CD4-positive, alpha-beta memory T cell (primary cell): ENCODE data around the gene TOR2A. TPM values are rescaled to one million over a fixed set of nuclear protein-coding genes. Genes with fewer than 3 reads are reported as not detected.
A peak's percentile ranks its signal among the peaks of the same experiment; 100 is the strongest.

ENCODE experiments used
- CTCF ChIA-PET: fragments of 350-600 bp; sonication (Branson Sonifier 250); formaldehyde crosslinking; loops from one replicate; lab custom pipeline; 2021; ENCODE audit warnings: inconsistent platforms; ENCODE audit not compliant: partially characterized antibody; lab: Charles Lee
- POLR2A ChIA-PET: fragments of 350-600 bp; sonication (Branson Sonifier 250); formaldehyde crosslinking; loops from one replicate; lab custom pipeline; 2021; ENCODE audit not compliant: partially characterized antibody; lab: Charles Lee
- DNase-seq, 5 donors: peaks; one replicate each; pipeline versions ENCODE4 v3.0.0 to v3.0.0-alpha.2; 2020 to 2022; ENCODE audit warnings: mixed read lengths in 1 of 5
- H3K27ac ChIP-seq: one replicate; pipeline ENCODE4 v1.7.0; 2013; ENCODE audit warnings: low read depth, low read length
- H3K27me3 ChIP-seq: 2 replicates; pipeline ENCODE4 v1.7.0; 2013; ENCODE audit warnings: mild to moderate bottlenecking, low read length, moderate library complexity; ENCODE audit not compliant: insufficient read depth
- H3K36me3 ChIP-seq: 2 replicates; pipeline ENCODE4 v1.7.0; 2013; ENCODE audit warnings: mild to moderate bottlenecking, low read length, moderate library complexity; ENCODE audit not compliant: insufficient read depth
- H3K4me1 ChIP-seq: 2 replicates; pipeline ENCODE4 v1.7.0; 2013; ENCODE audit warnings: mild to moderate bottlenecking, low read length, moderate library complexity; ENCODE audit not compliant: insufficient read depth
- H3K4me3 ChIP-seq, 2 donors: one replicate each; pipeline ENCODE4 v1.7.0; 2013; ENCODE audit warnings: low read length in 2 of 2, mild to moderate bottlenecking in 1 of 2
- H3K9me3 ChIP-seq, 2 donors: one replicate each; pipeline ENCODE4 v1.7.0; 2013; ENCODE audit warnings: low read length in 2 of 2, control low read depth in 1 of 2; ENCODE audit not compliant: control insufficient read depth in 1 of 2
- H3K27ac Mint-ChIP-seq, 7 donors: one replicate each; pipeline ENCODE4 v1.8.0; 2020 to 2021; ENCODE audit warnings: mixed read lengths in 7 of 7, mild to moderate bottlenecking in 6 of 7, inconsistent platforms in 3 of 7, moderate library complexity in 3 of 7
- H3K27me3 Mint-ChIP-seq, 2 donors: one replicate each; pipeline ENCODE4 v1.8.0; 2020 to 2021; ENCODE audit warnings: mixed read lengths in 2 of 2
- H3K36me3 Mint-ChIP-seq, 2 donors: one replicate each; pipeline ENCODE4 v1.8.0; 2020 to 2021; ENCODE audit warnings: mixed read lengths in 2 of 2, inconsistent platforms in 1 of 2, mild to moderate bottlenecking in 1 of 2
- H3K4me1 Mint-ChIP-seq, 4 donors: one replicate each; pipeline ENCODE4 v1.8.0; 2020 to 2021; ENCODE audit warnings: mixed read lengths in 4 of 4, mild to moderate bottlenecking in 1 of 4
- H3K4me3 Mint-ChIP-seq, 8 donors: one replicate each; pipeline ENCODE4 v1.8.0; 2020 to 2021; ENCODE audit warnings: mixed read lengths in 8 of 8, mild to moderate bottlenecking in 7 of 8, moderate library complexity in 6 of 8, inconsistent platforms in 3 of 8
- H3K9me3 Mint-ChIP-seq, 8 donors: one replicate each; pipeline ENCODE4 v1.8.0; 2020 to 2021; ENCODE audit warnings: mixed read lengths in 8 of 8, mild to moderate bottlenecking in 5 of 8, inconsistent platforms in 3 of 8, moderate library complexity in 1 of 8
- intact Hi-C: fragments of 100-400 bp; cut with micrococcal nuclease; formaldehyde crosslinking; loops from one replicate; pipeline ENCODE4 v1.15.1; 2023
- polyA plus RNA-seq, 2 donors: library from polyadenylated mRNA; unstranded; fragments of 300-500 nt; fragmentation: Illumina TruSeq; gene quantifications; one replicate each; pipeline ENCODE4 v1.2.3, GENCODE V29; 2021
- total RNA-seq, 2 experiments: library from RNA; stranded (reverse); gene quantifications; one replicate each; pipeline ENCODE4 v1.2.3, GENCODE V29; 2021

Gene TOR2A
- total and polyA plus RNA-seq, 4 experiments from 2014 or later, result 14.3 to 27.1 (median 20.8) TPM

DNA sequence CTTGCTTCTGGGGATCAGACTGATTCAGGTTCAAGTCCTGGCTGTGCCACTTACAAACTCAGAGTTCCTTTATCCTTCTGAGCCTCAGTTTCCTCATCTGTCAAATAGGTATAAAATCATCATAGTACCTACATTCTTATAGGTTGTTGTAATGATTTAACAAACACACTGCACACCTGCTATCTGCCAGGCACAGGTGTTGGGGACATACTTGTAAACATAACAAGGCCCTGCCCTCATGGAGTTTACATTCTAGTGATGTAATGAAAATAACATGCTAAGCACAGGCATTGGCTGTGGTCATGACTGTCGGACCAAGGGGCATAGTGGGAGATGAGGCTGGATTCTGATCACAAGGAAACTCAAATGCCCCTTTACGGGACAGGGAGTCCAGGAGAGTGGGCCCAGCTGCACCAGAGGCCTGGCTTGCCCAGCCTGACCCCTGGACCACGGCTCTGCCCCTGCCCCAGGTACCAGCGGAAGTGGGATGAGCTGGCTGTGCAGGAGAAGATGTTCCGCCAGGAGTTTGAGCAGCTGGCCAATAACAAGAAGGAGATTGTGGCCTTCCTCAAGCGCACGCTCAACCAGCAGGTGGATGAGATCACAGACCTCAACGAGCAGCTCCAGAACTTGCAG lies 26.0 kb downstream of the TOR2A start:
- peaks cover 12 to 35% (median 22%) of the 10 kb centered on the region in 4 donors for H3K4me1 Mint-ChIP-seq
- no peak overlapping the region for H3K4me3 ChIP-seq
- no peaks in the 10 kb centered on the region for H3K27me3 Mint-ChIP-seq
- no peak overlapping the region for H3K27ac Mint-ChIP-seq
- DNase-seq, result no peak
- H3K27ac ChIP-seq, result no peak overlapping the region
- H3K4me3 Mint-ChIP-seq, result no peak overlapping the region
- H3K27me3 ChIP-seq, result no peaks in the 10 kb centered on the region
- intact Hi-C loops, result no loop called here
- CTCF ChIA-PET, result interaction anchor here (1.2 to 3.4 kb wide), 5 partner anchors 24 to 212 kb away, joined by 3 to 19 read pairs (median 5); partner anchors contain the start of gene TOR2A
- H3K9me3 ChIP-seq, result no peaks in the 10 kb centered on the region
- H3K36me3 Mint-ChIP-seq, result no peaks in the 10 kb centered on the region
- H3K9me3 Mint-ChIP-seq, result peaks cover 0 to 1% (median 0%) of the 10 kb centered on the region in 8 donors
- H3K4me1 ChIP-seq, result peaks cover 25% of the 10 kb centered on the region
- no peaks in the 10 kb centered on the region for H3K36me3 ChIP-seq
- POLR2A ChIA-PET, result interaction anchor here (1.7 kb wide), 1 partner anchor 26 kb away, joined by 7 read pairs; the partner anchor contains the start of gene TOR2A

DNA sequence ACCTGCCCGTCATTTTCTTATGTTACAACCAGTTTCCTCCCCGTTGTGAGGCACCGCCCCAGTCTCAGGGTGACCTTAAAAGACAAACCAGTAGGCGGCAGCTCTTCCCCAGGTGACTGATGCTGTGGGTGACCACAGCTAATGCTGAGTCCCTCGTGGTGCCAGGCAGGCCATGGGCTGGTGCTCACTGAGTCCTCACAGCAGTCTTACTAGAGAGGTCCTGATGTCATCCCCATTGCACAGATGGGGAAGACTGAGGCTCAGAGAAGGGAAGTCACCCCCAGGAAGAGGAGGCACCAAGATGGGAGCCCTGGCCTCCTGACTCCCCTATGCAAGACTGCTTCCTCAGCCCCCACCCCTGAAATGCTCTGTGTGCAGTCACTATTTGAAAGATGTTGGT lies 27.3 kb downstream of the TOR2A start:
- no peaks in the 10 kb centered on the region for H3K27me3 ChIP-seq
- intact Hi-C loops, result loop anchor here (1.0 kb wide), 1 partner anchor 27 kb away; no protein-coding TSS in a partner anchor
- ChIA-PET POLR2A (interaction anchor here (1.0 to 1.7 kb wide), 2 partner anchors 8 to 27 kb away, joined by 3 to 7 read pairs; partner anchors contain the start of genes PTRH1, TOR2A and TTC16), CTCF (interaction anchor here (1.0 to 1.7 kb wide), 6 partner anchors 8 to 214 kb away, joined by 3 to 6 read pairs (median 4); partner anchors contain the start of genes PTRH1, TOR2A and TTC16)
- no peak overlapping the region for H3K27ac ChIP-seq
- H3K4me3 ChIP-seq, result no peak overlapping the region
- no peaks in the 10 kb centered on the region for H3K27me3 Mint-ChIP-seq
- peak overlapping the region in 4 of 7 donors; percentile 21 to 74 (median 61) for H3K27ac Mint-ChIP-seq
- no peaks in the 10 kb centered on the region for H3K36me3 ChIP-seq
- peaks cover 22% of the 10 kb centered on the region for H3K4me1 ChIP-seq
- DNase-seq, result peak; percentile 42 to 60 (median 59)
- H3K36me3 Mint-ChIP-seq, result no peaks in the 10 kb centered on the region
- H3K9me3 Mint-ChIP-seq, result peaks cover 0 to 1% (median 0%) of the 10 kb centered on the region in 8 donors
- no peaks in the 10 kb centered on the region for H3K9me3 ChIP-seq
- no peak overlapping the region for H3K4me3 Mint-ChIP-seq
- H3K4me1 Mint-ChIP-seq, result peaks cover 12 to 30% (median 22%) of the 10 kb centered on the region in 4 donors

DNA sequence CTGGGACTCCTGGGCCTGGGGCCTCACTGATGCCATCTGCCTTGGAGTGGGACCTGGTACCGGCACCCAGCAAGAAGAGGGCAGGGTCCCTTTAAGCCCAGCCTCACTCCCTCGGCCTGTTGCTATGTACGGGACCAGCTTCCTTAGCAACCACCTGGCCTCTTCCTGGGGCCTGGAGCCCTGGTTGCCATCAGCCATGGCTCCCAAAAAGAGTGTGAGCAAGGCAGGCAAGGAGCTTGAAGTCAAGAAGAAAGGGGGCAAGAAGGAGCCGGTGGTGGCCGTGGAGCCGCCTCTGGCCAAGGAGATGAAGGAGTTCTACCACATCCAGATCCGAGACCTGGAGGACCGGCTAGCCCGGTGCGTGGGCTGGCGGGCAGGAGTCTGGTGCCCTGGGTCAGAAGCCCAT lies 28.3 kb downstream of the TOR2A start, which contains the start of gene CFAP157:
TSS of gene CFAP157 (plus strand) at position 153 of the 406 bp plus-strand sequence. CDS start at position 197, 44 bp downstream.
- no peak within 1 kb of the TSS for H3K4me3 Mint-ChIP-seq
- POLR2A ChIA-PET, result interaction anchor here (0.8 kb wide), 1 partner anchor 28 kb away, joined by 3 read pairs; the partner anchor contains the start of gene TOR2A

DNA sequence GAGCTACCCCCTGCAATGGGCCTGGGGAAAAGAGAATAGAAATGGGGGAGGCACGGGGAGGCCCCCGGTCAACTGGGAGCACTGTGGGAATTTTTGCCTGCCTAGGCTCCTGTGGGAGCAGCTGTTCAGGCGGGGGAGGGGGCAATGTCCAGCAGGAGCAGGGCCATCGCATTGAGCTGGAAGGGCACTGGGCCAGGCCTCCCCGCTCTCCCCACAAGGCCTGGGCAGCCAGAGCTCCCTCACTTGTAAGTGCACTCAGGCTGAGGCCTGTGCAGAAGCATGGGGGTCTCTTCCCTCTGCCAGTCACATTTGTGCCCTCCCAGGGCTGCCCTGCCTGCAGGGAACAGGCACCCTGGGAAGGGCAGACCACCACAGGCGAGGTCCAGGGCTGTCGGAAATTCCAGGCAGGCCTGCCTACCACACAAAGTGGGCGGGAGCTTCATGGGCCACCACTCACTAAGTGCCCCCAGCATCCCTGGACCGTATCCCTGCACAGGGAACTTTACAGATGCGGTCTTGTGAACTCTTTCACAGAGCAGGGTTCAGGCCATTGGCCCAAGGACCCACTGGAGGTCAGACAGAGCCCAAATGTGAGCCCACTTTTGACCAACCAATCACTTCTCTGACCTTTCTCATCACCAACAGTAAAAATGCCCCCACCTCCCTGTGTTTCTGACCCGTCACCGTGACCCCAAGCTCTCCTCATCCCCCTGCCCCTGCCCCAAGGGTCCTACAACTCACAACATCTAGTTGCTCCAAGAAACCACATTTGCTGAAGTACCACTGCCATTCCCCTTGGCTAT lies 29.3 kb downstream of the TOR2A start:
- no peaks in the 10 kb centered on the region for H3K27me3 ChIP-seq
- DNase-seq, result no peak
- H3K36me3 ChIP-seq, result no peaks in the 10 kb centered on the region
- Mint-ChIP-seq H3K27ac (peak overlapping the region in 1 of 7 donors; percentile 42), H3K27me3 (no peaks in the 10 kb centered on the region), H3K36me3 (no peaks in the 10 kb centered on the region), H3K4me1 (peaks cover 7 to 21% (median 13%) of the 10 kb centered on the region in 4 donors), H3K9me3 (peaks cover 0 to 1% (median 0%) of the 10 kb centered on the region in 8 donors), H3K4me3 (no peak overlapping the region)
- ChIA-PET CTCF (interaction anchor here (0.9 to 1.6 kb wide), 3 partner anchors 29 to 180 kb away, joined by 3 to 5 read pairs (median 4); partner anchors contain the start of gene TOR2A), POLR2A (no interaction called here)
- H3K27ac ChIP-seq, result no peak overlapping the region
- H3K4me1 ChIP-seq, result peaks cover 12% of the 10 kb centered on the region
- H3K9me3 ChIP-seq, result no peaks in the 10 kb centered on the region
- no peak overlapping the region for H3K4me3 ChIP-seq
- intact Hi-C loops, result no loop called here

More for the DNA sequence above, 28.3 kb downstream of the TOR2A start, which contains the start of gene CFAP157:
- no peak within 1 kb of the TSS for H3K4me3 ChIP-seq
- Mint-ChIP-seq H3K27me3 (no peaks in the 10 kb centered on the region), H3K27ac (peak within 1 kb of the TSS in 5 of 7 donors; percentile 20 to 74 (median 52)), H3K36me3 (no peaks in the 10 kb centered on the region), H3K4me1 (peaks cover 12 to 30% (median 22%) of the 10 kb centered on the region in 4 donors), H3K9me3 (peaks cover 0 to 1% (median 0%) of the 10 kb centered on the region in 8 donors)
- CTCF ChIA-PET, result interaction anchor here (0.7 to 1.6 kb wide), 2 partner anchors 28 to 162 kb away, joined by 3 to 5 read pairs; partner anchors contain the start of gene TOR2A
- intact Hi-C loops, result loop anchor here (1.0 kb wide), 1 partner anchor 27 kb away; no protein-coding TSS in a partner anchor
- no peak within 1 kb of the TSS for H3K27ac ChIP-seq
- DNase-seq, result no peak
- no peaks in the 10 kb centered on the region for H3K36me3 ChIP-seq
- H3K27me3 ChIP-seq, result no peaks in the 10 kb centered on the region
- peaks cover 22% of the 10 kb centered on the region for H3K4me1 ChIP-seq
- H3K9me3 ChIP-seq, result no peaks in the 10 kb centered on the region

DNA sequence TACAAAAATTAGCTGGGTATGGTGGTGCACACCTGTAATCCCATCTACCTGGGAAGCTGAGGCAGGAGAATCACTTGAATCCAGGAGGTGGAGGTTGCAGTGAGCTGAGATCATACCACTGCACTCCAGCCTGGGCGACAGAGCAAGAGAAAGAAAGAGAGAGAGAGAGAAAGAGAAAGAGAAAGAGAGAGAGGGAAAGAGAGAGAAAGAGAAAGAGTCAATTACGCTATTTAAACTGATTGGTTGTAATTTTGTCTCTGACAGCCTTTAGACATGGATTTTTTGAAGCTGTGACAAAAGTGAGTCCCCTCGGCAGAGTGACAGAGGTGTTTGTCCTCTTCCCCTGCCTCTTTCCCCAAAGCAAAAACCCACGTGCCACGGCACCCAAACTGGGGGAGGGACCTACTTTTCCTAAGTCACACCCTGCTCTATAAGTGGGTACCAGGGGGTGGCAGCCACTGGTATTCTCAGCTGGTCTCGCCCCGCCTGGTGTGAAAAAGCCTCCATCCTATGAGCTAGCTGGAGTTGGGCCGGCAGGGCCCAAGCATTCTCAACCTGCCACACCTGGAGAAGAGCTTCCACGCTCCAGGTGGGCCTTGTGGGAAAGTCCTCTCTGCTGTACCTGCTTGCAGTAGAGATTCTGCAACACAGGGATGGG lies 31.7 kb downstream of the TOR2A start:
- H3K27me3 ChIP-seq, result no peaks in the 10 kb centered on the region
- Mint-ChIP-seq H3K4me1 (peaks cover 10 to 32% (median 16%) of the 10 kb centered on the region in 4 donors), H3K27me3 (peaks cover 0 to 2% of the 10 kb centered on the region in 2 donors), H3K4me3 (no peak overlapping the region), H3K36me3 (no peaks in the 10 kb centered on the region), H3K9me3 (peaks cover 0 to 1% (median 0%) of the 10 kb centered on the region in 8 donors), H3K27ac (peak overlapping the region in 1 of 7 donors; percentile 69)
- H3K27ac ChIP-seq, result no peak overlapping the region
- intact Hi-C loops, result no loop called here
- ChIA-PET CTCF (interaction anchor here (0.7 kb wide), 1 partner anchor 78 kb away, joined by 3 read pairs; no protein-coding TSS in a partner anchor), POLR2A (interaction anchor here (1.0 to 1.6 kb wide), 2 partner anchors 11 to 13 kb away, joined by 3 to 5 read pairs; partner anchors contain the start of genes PTRH1 and TTC16)
- no peaks in the 10 kb centered on the region for H3K9me3 ChIP-seq
- peaks cover 16% of the 10 kb centered on the region for H3K4me1 ChIP-seq
- no peaks in the 10 kb centered on the region for H3K36me3 ChIP-seq
- H3K4me3 ChIP-seq, result no peak overlapping the region
- no peak for DNase-seq

DNA sequence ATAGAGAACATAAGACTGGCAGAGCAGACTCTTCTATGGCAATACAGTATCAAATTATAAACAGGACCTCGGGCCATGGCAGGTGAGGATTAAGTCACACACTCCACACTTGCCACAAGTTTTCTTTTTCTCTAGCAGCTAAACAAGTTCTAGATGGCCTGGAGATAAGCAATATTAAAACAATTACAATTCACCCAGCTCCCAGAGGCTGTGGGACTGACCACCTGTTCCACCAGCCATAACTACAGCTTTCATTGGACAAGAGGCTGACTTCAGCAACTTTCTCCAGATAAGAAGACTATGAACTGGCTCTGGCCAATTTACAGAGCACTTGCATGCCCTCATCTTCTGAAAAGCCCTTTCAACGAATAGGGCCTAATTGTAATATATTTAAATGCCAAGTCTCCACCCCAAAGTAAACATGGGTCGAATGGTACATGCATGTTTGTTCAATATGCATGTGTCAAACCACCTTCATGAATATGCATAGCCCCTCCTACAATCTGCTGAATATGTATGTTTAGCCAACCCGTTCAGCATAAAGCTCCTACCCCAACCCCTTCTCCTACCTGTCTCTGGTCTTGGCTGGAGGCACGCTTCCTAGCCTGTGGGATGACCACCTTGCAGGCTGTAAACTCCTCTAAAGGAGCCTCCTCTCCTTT lies 34.4 kb downstream of the TOR2A start:
- H3K27ac Mint-ChIP-seq, result peak overlapping the region in 1 of 7 donors; percentile 37
- Histone ChIP-seq H3K27me3 (no peaks in the 10 kb centered on the region), H3K4me3 (no peak overlapping the region), H3K4me1 (peaks cover 7% of the 10 kb centered on the region), H3K36me3 (no peaks in the 10 kb centered on the region), H3K9me3 (no peaks in the 10 kb centered on the region), H3K27ac (no peak overlapping the region)
- intact Hi-C loops, result no loop called here
- H3K9me3 Mint-ChIP-seq, result no peaks in the 10 kb centered on the region
- CTCF ChIA-PET, result interaction anchor here (1.2 to 1.6 kb wide), 3 partner anchors 16 to 110 kb away, joined by 3 to 4 read pairs (median 3); partner anchors contain the start of gene TOR2A
- POLR2A ChIA-PET, result no interaction called here
- no peaks in the 10 kb centered on the region for H3K36me3 Mint-ChIP-seq
- peaks cover 5 to 18% (median 10%) of the 10 kb centered on the region in 4 donors for H3K4me1 Mint-ChIP-seq
- DNase-seq, result no peak
- H3K4me3 Mint-ChIP-seq, result peak overlapping the region in 2 of 8 donors; percentile 36 to 38
- peaks cover 0 to 2% of the 10 kb centered on the region in 2 donors for H3K27me3 Mint-ChIP-seq
